GM18508 (cell line): Measurements from ENCODE around the gene CITED4.

Experiments
- ATAC-seq: cut with Tn5 transposase; IDR thresholded peaks from one replicate; pipeline ENCODE4 v1.9.1; 2021; ENCODE audit warnings: moderate number of reproducible peaks; ENCODE audit not compliant: insufficient read depth, unreplicated experiment

CITED4 gene

DNA sequence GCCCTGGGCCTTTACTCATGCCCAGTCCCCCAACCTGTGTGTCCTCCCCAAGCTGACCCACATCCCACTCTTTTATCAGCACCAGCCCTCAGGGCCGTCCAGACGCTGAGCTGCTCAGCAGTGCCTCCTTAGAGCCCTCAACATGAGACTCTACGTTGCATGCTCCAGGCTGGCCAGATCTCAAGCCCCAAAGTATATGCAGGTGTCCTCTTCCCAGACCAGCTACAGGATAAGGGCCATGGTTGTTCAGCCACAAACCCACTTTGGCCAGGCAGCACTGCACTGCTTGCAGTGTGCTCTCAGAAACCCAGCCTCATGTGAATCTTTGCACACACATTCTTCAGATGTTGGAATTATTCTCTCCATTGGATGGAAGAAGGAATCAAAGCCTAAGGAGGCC lies 6.0 kb downstream of the CITED4 start:
- ATAC-seq, result no peak

DNA sequence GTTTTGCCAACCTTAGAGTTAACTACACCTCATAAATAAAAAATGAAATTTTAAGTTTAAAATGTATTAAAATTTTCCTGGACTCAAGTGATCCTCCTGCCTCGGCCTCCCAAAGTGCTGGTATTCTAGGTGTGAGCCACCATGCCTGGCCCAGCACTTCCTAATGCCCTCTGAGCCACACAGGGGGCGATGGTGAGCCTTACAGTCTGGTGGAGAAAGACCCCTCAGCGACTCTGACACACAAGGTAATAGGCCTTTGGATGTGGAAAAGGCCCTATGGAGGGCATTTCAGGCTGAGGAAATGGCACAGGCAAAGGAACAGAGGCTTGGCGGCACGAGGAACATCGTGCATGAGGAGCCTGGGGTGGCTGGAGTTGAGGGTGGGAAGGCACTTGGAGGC lies 6.7 kb downstream of the CITED4 start:
- no peak for ATAC-seq

- ATAC-seq, result no peak
These were observed 8.3 kb downstream of the CITED4 start for GRCh38 chr1:40853885-40854170.

DNA sequence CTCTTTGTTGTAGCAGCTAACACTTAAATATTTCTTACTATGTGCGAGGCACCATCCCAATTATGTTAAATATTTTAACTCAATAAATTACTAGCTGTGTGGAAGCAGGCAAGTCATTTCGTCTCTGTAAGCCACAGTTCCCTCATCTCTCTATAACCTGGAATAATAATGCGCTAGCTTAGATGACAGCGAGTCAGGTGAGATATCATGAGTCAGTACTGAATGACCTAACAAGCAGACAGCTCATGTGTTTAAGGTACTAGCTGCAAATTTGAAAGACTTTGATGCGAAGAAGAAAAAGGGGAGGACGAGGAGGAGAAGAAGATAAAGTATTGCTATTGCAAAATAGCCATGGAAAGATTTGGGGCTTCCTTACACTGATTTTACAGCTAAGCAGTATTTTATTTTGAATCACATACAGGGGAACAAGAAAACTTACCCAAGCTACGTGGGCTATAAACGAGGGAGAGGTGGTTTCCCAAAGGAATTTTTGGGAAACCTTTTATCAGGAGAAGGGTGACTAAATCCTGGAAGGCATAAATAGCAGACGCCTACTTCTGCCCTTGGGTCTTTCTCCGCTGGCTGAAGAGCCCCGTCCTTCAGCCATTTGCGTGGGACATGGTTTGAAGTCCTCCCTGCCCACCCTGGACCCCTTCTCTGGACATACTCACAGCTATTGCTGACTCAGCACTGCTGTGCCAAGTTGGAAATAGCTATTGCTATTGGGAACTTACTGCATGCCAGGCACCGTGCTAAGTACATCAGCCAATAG lies 8.9 kb downstream of the CITED4 start:
- no peak for ATAC-seq

DNA sequence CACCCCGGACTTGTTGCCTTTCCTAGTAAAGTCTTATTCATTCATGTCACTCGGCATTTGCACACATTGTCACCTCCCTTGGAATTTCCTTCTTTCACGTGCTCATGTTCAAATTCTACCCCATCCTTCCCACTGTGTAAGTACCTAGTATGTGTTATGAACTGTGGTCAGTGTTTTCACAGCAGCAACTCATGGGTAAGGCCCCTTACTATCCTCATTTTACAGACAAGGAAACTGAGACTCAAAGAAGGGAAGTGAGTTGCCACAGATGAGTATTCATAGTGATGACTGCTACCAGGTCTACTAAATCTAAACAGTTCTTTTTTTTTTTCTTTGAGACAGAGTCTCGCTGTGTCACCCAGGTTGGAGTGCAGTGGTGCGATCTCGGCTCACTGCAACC lies 10.5 kb downstream of the CITED4 start:
- no peak for ATAC-seq

DNA sequence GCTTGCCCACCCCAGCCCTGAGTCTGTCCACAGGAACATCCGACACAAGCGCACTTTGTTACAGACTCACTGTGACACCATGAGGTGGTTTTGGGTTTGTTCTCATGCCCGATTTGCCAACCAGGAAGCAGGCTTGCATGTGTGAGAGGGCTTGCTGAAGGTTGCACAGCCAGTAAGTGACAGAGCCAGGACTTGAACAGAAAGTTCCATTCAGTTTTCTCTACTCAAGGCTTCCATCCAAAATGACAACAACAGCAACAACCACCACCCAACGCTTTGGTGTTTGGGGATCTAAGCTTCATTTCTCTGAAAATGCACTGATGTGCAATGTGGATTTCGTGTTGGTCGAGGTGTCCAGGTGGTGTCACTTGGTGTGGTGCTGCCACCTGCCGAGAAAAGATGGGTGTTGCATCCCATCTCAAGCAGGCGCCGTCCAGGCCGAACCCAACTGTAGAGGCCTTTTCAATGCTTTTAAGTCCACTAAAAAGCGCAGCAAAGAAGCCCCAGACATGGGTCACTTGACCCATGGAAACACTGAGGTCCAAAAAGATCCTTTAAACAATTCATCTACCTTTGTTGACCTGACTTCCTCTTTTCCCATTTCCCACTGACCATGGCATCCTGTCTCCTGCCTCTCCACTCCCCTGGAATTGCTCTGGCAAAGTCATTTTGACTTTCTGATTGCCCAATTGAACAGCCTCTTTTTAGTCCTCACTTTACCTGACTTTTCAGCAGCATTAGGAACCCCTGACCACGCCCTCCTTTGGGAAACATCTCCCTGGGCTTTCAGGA lies 12.2 kb downstream of the CITED4 start:
- no peak for ATAC-seq

DNA sequence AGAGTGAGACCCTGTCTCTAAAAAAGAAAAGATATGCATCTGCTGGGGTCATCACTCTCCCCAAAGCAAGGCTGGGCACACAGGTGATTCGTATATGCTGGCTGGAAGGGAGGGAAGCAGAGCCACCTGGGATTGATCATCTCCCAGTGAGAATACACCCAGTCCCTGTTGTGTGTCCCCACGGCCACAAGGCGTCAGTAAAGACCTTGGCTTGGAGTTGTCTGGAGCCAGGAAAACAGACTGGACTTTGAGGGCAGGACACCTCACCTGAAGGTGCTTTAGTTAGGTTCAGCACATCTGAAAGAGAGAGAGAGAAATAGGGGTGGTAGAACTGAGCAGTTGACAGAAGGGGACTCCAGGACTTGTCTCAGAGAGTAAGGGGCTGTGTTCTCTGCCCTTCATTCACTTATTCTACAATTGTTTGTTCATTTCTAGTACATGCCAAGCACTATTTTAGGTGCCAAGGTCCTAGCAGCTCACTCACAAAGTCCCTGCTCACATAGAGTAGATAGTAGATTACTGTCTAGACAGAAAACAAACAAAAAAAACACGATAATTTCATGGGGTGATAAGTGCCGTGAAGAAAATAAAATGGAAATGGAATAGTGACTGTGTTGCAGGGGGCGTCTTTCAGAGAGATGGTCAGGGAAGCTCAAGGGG lies 13.5 kb downstream of the CITED4 start:
- no peak for ATAC-seq

DNA sequence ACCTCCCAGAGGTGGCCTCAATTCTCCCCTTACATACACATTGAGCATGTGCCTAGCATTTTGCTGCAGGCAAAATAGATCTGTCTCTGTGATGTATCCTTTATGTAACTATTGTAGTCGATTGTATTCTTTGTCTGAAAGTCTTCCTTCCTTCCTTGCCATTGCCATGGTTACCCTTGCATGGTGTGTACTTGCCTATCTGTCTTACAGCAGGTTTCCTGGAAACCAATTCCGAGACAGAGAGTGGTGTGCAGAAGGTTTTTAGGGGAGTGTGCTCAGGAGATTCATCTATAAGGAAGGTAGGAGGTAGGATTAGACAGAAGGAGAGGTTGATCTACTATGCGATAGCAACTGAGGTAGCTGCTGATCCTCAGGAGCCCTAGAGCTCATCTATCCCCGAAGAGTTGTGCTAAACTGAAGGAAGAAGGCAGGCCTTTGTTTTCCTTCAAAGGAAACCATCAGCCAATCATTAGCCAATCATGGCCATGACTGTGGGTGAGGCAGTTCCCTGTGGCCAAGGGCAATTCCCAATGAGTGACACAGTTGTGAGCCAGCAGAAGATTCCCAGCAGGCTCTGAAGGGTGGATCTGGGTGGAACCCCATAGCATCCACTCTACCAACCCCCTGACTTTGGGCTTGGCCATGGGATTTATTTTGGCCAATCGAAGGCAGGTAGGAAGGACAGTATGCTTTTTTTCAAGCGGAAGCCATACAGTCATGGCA lies 15.0 kb downstream of the CITED4 start:
- ATAC-seq, result no peak

- no peak for ATAC-seq
These were observed 16.3 kb downstream of the CITED4 start for GRCh38 chr1:40845895-40846294.

GRCh38 chr1:40844887-40845878 lies 17.0 kb downstream of the CITED4 start:
- no peak for ATAC-seq

GRCh38 chr1:40844079-40844478 lies 18.1 kb downstream of the CITED4 start:
- ATAC-seq, result no peak

GRCh38 chr1:40842691-40843090 lies 19.5 kb downstream of the CITED4 start:
- ATAC-seq, result no peak

GRCh38 chr1:40842207-40842606 lies 20.0 kb downstream of the CITED4 start:
- no peak for ATAC-seq

- ATAC-seq, result no peak
These were observed 20.6 kb downstream of the CITED4 start for GRCh38 chr1:40841602-40842001.

- no peak for ATAC-seq
These were observed 21.4 kb downstream of the CITED4 start for GRCh38 chr1:40840526-40841323.

- no peak for ATAC-seq
These were observed 22.2 kb downstream of the CITED4 start for GRCh38 chr1:40839943-40840335.

GRCh38 chr1:40838980-40839942 lies 22.9 kb downstream of the CITED4 start:
- no peak for ATAC-seq
